Activated CD8-positive, alpha-beta memory T cell treated with anti-CD3 and anti-CD28 coated beads, Interleukin-2, amount 50 U/mL, for 4 hours (primary cell): Measurements from ENCODE around the gene ARHGAP42.
"Not testable (repeated sequence)": the region's sequence is repeated elsewhere in the genome, so short reads cannot be mapped to it uniquely, and the experiment has no call there.

Experiments
- DNase-seq: peaks from one replicate; pipeline ENCODE4 v3.0.0-alpha.2; 2020

ARHGAP42 gene

GRCh38 chr11:100978939-100979338 lies 291.9 kb downstream of the ARHGAP42 start:
- no peak for DNase-seq

- no peak for DNase-seq
These were observed 293.1 kb downstream of the ARHGAP42 start for GRCh38 chr11:100980156-100980555.

DNA sequence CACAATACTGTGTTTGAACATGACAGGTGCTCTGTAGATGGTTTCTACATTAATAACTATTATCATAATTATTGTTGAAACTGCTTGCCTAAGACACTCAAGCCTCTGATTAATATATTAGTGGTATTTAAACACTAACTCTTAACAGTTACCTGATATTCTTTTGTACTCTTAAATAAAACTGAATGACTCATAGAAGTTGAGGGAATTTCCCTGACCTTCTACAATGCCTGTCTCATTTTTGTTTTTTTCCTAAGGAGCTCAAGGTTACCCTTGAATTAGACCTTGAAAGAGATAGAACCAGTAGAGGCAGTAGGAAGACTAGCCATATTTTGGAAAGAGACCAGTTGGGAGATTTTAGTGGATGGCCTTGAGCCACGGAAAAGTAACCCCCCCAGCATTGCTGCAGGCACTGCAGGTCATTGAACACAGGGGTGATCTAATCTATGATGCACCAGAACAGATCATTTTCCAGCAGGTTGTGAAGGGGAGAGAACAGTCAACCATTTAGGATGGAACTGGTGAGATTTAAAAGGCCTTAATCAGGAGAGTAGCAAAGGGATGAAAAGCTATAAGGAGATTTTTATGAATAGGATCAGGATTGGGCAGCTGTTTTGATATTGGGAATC lies 294.2 kb downstream of the ARHGAP42 start:
- DNase-seq: no peak

GRCh38 chr11:100984668-100985067 lies 297.6 kb downstream of the ARHGAP42 start:
- no peak for DNase-seq

DNA sequence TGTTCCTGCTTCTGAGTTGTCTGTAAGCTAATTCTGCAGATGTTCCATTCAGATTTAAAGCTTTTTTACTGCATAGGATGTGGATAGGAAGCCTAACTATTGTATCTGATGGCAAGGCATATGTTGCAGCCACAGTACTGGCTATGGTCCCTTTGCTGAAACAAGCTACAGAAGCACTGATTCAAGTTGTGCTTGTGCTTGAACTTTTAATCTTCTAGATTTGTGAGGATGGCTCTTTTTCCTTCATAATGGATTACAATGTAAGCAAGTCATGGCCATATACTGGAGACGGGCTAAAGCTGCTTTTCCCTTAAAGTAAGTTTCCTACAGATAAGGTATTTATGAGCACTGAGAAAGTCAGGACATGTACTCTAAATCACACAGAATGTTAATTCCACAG lies 303.8 kb downstream of the ARHGAP42 start:
- DNase-seq: no peak

GRCh38 chr11:100991541-100991940 lies 304.5 kb downstream of the ARHGAP42 start:
- DNase-seq: no peak

DNA sequence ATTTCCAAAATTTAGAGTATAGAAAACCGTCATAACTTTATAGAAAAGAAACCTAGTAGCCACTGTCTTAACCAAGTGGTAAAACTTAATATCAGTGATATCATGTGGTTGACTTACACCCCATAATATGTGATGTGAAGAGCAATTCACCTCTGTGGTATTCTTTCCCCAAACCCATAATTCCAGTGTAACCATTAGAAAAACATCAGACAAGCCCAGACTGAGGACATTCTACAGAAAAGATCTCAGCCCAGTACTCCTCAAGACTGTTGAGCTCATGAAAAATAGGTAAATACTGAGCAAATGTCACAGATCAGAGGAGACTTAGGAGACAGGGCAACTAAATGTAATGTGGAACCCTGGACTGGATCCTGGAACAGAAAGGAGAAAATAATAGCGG lies 307.9 kb downstream of the ARHGAP42 start:
- no peak for DNase-seq

DNA sequence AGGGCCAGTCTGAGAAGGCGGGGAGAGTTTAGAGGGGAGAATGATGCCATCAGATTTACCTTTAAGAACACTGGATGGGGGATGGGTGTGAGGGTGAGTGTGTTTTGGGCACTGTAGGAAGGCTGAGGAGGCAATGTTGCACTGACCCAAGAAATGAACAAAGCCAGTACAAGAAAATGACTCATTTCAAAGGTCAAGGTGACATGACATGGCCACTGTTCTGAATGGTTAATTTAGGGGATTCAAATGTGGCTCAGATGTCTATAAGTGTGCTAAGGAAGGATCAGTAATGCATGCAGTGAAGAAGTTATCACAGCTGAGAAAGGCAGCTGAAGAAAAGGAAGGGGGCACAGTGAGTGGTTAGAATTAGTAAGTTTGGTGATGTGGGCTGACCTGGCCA lies 312.7 kb downstream of the ARHGAP42 start:
- no peak for DNase-seq

DNA sequence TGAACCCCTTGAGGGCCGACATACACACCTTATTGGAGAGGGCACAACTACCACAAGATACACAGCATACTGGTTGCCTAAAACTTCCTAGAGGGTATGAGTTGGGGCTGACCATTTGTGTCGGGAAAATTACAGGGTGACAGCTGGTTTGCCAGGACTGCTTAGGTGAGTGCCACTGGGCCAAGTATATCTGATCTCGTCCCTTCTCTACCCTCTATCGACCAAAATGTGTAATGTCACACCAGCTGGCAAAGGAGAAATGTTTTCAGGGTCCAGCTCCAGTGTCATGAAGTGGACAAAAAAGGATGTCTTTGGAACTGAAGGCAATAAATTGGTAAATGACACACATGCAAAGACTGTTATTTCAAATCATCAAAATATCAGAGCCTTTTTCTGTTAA lies 316.4 kb downstream of the ARHGAP42 start:
- no peak for DNase-seq

GRCh38 chr11:101008961-101009689 lies 322.0 kb downstream of the ARHGAP42 start:
- no peak for DNase-seq

- no peak for DNase-seq
These were observed 322.6 kb downstream of the ARHGAP42 start for GRCh38 chr11:101009690-101010055.

- no peak for DNase-seq
These were observed 323.8 kb downstream of the ARHGAP42 start for GRCh38 chr11:101010899-101011298.

- no peak for DNase-seq
These were observed 324.8 kb downstream of the ARHGAP42 start for GRCh38 chr11:101011881-101012280.

- DNase-seq: not testable (repeated sequence)
These were observed 326.6 kb downstream of the ARHGAP42 start for GRCh38 chr11:101013702-101014101.

DNA sequence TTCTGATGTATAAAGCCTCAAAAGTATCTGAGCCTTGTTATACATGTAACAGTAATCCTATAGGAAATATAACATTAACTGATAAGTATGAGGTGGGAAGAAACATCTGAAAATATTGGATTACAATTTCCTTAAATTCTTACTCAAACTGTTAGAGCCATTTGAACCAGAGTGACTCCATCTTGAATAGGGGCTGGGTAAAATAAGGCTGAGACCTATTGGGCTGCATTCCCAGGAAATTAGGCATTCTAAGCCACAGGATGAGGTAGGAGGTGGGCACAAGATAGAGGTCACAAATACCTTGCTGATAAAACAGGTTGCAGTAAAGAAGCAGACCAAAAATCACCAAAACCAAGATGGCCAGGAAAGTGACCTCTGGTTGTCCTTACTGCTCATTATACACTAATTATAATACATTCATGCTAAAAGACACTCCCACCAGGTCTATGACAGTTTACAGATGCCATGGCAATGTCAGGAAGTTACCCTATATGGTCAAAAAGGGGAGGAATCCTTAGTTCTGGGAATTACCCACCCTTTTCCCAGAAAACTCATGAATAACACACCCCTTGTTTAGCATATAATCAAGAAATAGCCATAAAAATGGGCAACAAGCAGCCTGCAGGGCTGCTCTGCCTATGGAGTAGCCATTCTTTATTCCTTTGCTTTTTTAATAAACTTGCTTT lies 327.7 kb downstream of the ARHGAP42 start:
- DNase-seq: no peak

- no peak for DNase-seq
These were observed 332.8 kb downstream of the ARHGAP42 start for GRCh38 chr11:101019870-101020269.

DNA sequence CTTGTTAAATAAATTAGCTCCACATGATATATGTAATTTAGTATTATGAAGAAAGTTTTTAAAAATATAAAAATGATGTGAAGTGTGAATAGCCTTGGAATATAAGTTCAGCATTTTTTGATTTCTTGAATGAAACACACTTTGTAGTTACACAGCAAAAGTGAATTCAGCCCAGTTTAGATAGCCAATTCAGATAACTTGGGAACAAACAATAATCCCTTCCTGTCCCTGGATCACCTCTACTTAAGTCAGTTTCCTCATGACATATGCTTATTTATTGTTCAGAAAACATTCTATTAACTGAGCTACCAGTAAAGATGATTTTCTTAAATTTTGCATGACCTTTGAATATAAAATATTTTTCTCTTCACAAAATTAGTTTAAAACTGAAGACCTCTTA lies 335.2 kb downstream of the ARHGAP42 start:
- DNase-seq: no peak

GRCh38 chr11:101028644-101029043 lies 341.6 kb downstream of the ARHGAP42 start:
- no peak for DNase-seq

- no peak for DNase-seq
These were observed 342.9 kb downstream of the ARHGAP42 start for GRCh38 chr11:101030015-101030414.

DNA sequence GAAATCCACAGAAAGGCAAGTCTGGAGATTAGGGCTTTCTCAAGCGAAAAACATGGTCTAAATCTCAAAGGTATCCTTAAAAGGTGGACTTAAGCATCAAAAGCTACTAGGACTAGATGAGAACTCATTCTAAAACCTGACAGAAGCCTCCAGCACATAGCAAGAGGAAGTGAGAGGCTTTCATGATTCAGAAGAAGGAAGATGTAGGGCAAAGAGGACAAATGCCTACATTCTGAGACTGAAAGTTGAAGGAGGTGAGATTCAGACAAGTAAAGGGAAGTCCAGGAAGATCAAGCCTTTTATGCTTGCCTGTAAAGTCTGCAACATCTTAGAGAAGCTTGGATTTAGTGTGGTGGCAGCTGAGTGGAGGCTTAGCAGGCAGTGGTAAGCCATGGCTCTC lies 343.6 kb downstream of the ARHGAP42 start:
- no peak for DNase-seq

- no peak for DNase-seq
These were observed 344.6 kb downstream of the ARHGAP42 start for GRCh38 chr11:101031713-101032112.

- DNase-seq: no peak
These were observed 345.9 kb downstream of the ARHGAP42 start for GRCh38 chr11:101032991-101033390.

GRCh38 chr11:101034076-101034475 lies 347.0 kb downstream of the ARHGAP42 start:
- DNase-seq: no peak

- no peak for DNase-seq
These were observed 348.8 kb downstream of the ARHGAP42 start for GRCh38 chr11:101035872-101036271.
